Loucy (cell line): Measurements from ENCODE around the gene MDFI.
A peak's percentile ranks its signal among the peaks of the same experiment; 100 is the strongest.

Source experiments
- H2AFZ ChIP-seq: fragments of 200-600 bp; sonication (generic); 2 replicates; pipeline ENCODE4 v1.6.0; 2016; ENCODE audit warnings: antibody characterized with exemption, mild to moderate bottlenecking, low read length, moderate library complexity
- H3F3A ChIP-seq: fragments of 200-600 bp; 2 replicates; pipeline ENCODE4 v1.6.0; 2016; ENCODE audit warnings: antibody characterized with exemption, low read depth, mild to moderate bottlenecking
- H3K27me3 ChIP-seq: fragments of 200-600 bp; sonication (generic); 2 replicates; pipeline ENCODE4 v1.6.1; 2014; ENCODE audit warnings: low read length, mild to moderate bottlenecking; ENCODE audit not compliant: insufficient read depth, poor library complexity, severe bottlenecking
- H3K36me3 ChIP-seq: fragments of 200-600 bp; sonication (generic); 2 replicates; pipeline ENCODE4 v1.6.1; 2016; ENCODE audit warnings: low read length; ENCODE audit not compliant: insufficient read depth
- H3K4me1 ChIP-seq: fragments of 200-600 bp; sonication (generic); 2 replicates; pipeline ENCODE4 v1.5.1; 2014; ENCODE audit warnings: low read length, mild to moderate bottlenecking; ENCODE audit not compliant: insufficient read depth, poor library complexity, severe bottlenecking
- H3K4me2 ChIP-seq: fragments of 200-600 bp; sonication (generic); 2 replicates; pipeline ENCODE4 v1.6.0; 2014; ENCODE audit warnings: antibody characterized with exemption, low read length, low read depth, mild to moderate bottlenecking; ENCODE audit not compliant: poor library complexity, severe bottlenecking
- H3K4me3 ChIP-seq: fragments of 200-600 bp; sonication (generic); 2 replicates; pipeline ENCODE4 v1.5.1; 2014; ENCODE audit warnings: low read length, mild to moderate bottlenecking, mixed read lengths; ENCODE audit not compliant: poor library complexity, severe bottlenecking
- H3K79me2 ChIP-seq: fragments of 200-600 bp; sonication (generic); 2 replicates; pipeline ENCODE4 v1.6.1; 2014; ENCODE audit warnings: low read length; ENCODE audit not compliant: insufficient read depth
- H3K9ac ChIP-seq: fragments of 200-600 bp; sonication (generic); 2 replicates; pipeline ENCODE4 v1.6.0; 2014; ENCODE audit warnings: mild to moderate bottlenecking, low read depth, low read length, moderate library complexity; ENCODE audit not compliant: poor library complexity, severe bottlenecking
- H3K9me2 ChIP-seq: fragments of 200-600 bp; sonication (generic); replicated peaks from 2 replicates; pipeline ENCODE4 v1.6.1; 2016; ENCODE audit warnings: low read depth, low read length, mixed read lengths
- H3K9me3 ChIP-seq: fragments of 200-600 bp; sonication (generic); 2 replicates; pipeline ENCODE4 v1.6.1; 2014; ENCODE audit warnings: mild to moderate bottlenecking, antibody characterized with exemption, low read length, low read depth; ENCODE audit not compliant: insufficient read depth
- H4K20me1 ChIP-seq: fragments of 200-600 bp; sonication (generic); 2 replicates; pipeline ENCODE4 v1.6.0; 2014; ENCODE audit warnings: antibody characterized with exemption, low read length, mild to moderate bottlenecking; ENCODE audit not compliant: insufficient read depth, poor library complexity, severe bottlenecking
- CTCF ChIP-seq: fragments of 200-600 bp; sonication (generic); conservative IDR thresholded peaks from 2 replicates; pipeline ENCODE4 v1.5.1; 2014; ENCODE audit warnings: mild to moderate bottlenecking, antibody characterized with exemption, low read length
- EZH2phosphoT487 ChIP-seq: fragments of 200-600 bp; IDR thresholded peaks from 2 replicates; pipeline ENCODE4 v1.6.1; 2018; ENCODE audit warnings: antibody characterized with exemption, mild to moderate bottlenecking, moderate library complexity, borderline replicate concordance

MDFI gene

DNA sequence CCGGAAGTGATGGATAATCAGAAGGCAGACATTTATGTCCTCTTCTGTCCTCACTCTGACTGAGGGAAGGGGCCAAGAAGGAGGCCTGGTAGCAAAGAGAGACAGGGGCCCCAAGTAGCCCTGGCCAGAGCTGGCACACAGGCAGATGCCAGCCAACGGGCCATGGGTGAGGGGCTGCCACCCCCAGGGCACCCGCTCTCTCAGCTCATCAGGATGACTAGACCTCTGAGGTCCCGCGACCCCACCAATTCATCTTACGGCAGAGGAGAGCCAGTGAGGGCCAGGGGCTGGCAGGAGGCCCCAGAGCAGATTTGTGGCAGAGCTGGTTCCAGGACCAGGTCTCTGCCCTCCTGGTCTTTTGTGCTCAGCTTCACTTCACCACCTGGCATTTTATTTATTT is 43.1 kb upstream of the MDFI start:
- no peak for TF ChIP-seq EZH2phosphoT487
- no peak for TF ChIP-seq CTCF
- no peaks in the 10 kb centered on the region for H4K20me1 ChIP-seq
- H3K9me2 ChIP-seq, result no peaks in the 10 kb centered on the region
- H3K9me3 ChIP-seq, result no peaks in the 10 kb centered on the region
- H3K4me3 ChIP-seq, result no peak overlapping the region
- no peak overlapping the region for H2AFZ ChIP-seq
- peaks cover 36% of the 10 kb centered on the region for H3K4me1 ChIP-seq
- H3F3A ChIP-seq, result 0 out of 2 replicates have a peak, but pooled peaks cover 3% of the 10 kb centered on the region
- H3K27me3 ChIP-seq, result no peaks in the 10 kb centered on the region
- H3K79me2 ChIP-seq, result peaks cover 32% of the 10 kb centered on the region
- no peak overlapping the region for H3K4me2 ChIP-seq
- H3K36me3 ChIP-seq, result peaks cover 27% of the 10 kb centered on the region; the same call in 1 of the 2 replicates
- no peak overlapping the region for H3K9ac ChIP-seq

GRCh38 chr6:41596096-41596685 is 42.1 kb upstream of the MDFI start:
- no peak overlapping the region for H3K4me3 ChIP-seq
- H3K27me3 ChIP-seq, result no peaks in the 10 kb centered on the region
- peak overlapping the region; percentile 78 for H3K4me2 ChIP-seq
- H3F3A ChIP-seq, result peaks cover 6% of the 10 kb centered on the region; the same call in 1 of the 2 replicates
- TF ChIP-seq CTCF (no peak), EZH2phosphoT487 (no peak)
- H3K79me2 ChIP-seq, result peaks cover 32% of the 10 kb centered on the region
- H4K20me1 ChIP-seq, result no peaks in the 10 kb centered on the region
- H3K36me3 ChIP-seq, result peaks cover 17% of the 10 kb centered on the region; the same call in 1 of the 2 replicates
- no peak overlapping the region for H2AFZ ChIP-seq
- no peaks in the 10 kb centered on the region for H3K9me3 ChIP-seq
- H3K9ac ChIP-seq, result peak overlapping the region; percentile 99
- H3K4me1 ChIP-seq, result peaks cover 46% of the 10 kb centered on the region
- H3K9me2 ChIP-seq, result no peaks in the 10 kb centered on the region

GRCh38 chr6:41596807-41597206 is 41.5 kb upstream of the MDFI start:
- Histone ChIP-seq H3K4me3 (peak overlapping the region; percentile 29), H4K20me1 (no peaks in the 10 kb centered on the region), H3K9me2 (no peaks in the 10 kb centered on the region), H3K79me2 (peaks cover 32% of the 10 kb centered on the region), H3K9ac (peak overlapping the region; percentile 99), H3K27me3 (no peaks in the 10 kb centered on the region), H3K36me3 (peaks cover 11% of the 10 kb centered on the region; the same call in 1 of the 2 replicates), H3K9me3 (no peaks in the 10 kb centered on the region), H3K4me1 (peaks cover 52% of the 10 kb centered on the region), H2AFZ (no peak overlapping the region), H3K4me2 (peak overlapping the region; percentile 78), H3F3A (peaks cover 6% of the 10 kb centered on the region; the same call in 1 of the 2 replicates)
- no peak for TF ChIP-seq CTCF
- TF ChIP-seq EZH2phosphoT487, result no peak
